ENCODE results near the gene JPH3.
"Not testable (repeated sequence)": the region's sequence is repeated elsewhere in the genome, so short reads cannot be mapped to it uniquely, and the experiment has no call there.

JPH3 gene

DNA sequence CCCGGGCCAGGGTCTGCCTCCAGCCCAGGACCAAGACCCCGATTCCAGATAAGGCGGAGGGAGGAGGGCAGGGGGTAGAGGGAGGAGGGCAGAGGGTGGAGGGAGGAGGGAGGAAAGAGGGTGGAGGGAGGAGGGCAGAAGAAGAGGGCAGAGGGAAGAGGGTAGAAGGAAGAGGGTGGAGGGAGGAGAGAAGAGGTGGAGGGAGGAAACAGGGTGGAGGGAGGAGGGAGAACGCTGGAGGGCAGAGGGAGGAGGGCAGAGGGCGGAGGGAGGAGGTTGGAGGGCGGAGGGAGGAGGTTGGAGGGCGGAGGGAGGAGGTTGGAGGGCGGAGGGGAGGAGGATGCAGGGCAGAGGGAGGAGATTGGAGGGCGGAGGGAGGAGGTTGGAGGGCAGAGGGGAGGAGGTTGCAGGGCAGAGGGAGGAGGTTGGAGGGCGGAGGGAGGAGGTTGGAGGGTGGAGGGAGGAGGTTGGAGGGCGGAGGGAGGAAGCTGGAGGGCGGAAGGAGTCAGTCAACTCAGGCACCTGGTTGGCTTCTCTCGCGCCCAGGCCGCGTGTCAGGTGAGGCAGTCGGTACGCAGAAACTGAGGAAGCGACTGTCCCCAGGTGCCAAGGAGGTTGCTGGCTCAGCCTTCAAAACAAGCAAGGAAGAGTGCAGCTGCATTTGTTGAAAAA lies 98.2 kb downstream of the JPH3 start:
- peak; percentile 61 for DNase-seq

DNA sequence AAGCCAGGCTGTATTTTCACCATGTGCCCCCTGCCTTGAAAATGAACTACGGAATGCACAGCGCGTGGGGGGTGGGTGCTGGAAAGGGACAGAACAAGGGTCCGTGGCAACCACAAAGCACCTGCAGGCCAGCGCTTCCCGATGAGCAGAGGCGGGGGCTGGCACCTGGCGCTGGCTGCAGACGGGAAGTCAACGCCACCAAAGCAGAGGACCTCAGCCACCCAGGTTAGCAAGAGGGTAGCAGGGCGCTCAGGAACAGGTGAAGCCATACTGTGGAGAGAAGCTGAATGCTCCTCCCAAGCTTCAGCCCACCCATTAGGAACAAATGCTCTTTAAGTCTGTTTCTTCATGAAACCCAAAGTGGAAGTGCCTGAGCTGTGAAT lies 98.8 kb downstream of the JPH3 start:
- no peak for DNase-seq

DNA sequence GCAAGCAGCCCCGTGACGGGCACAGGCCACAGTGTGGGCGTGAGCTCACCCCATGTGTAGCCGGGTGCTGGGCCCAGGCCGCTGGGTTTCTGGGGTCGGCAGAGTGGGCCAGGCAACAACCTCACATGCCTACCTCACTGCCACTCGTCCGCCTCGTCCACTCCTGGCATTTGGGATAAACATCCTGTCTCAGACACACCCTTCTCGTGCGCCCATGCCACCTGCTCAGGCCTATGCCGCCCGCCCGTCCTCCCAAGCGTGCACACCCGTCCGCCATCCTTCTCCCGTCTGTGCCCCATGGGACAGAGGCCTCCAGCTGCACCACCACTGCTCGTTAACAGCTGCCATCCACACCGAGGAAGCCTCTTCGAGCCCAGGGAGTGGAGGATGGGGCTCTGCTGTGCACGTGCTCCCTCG lies 99.2 kb downstream of the JPH3 start:
- no peak for DNase-seq

DNA sequence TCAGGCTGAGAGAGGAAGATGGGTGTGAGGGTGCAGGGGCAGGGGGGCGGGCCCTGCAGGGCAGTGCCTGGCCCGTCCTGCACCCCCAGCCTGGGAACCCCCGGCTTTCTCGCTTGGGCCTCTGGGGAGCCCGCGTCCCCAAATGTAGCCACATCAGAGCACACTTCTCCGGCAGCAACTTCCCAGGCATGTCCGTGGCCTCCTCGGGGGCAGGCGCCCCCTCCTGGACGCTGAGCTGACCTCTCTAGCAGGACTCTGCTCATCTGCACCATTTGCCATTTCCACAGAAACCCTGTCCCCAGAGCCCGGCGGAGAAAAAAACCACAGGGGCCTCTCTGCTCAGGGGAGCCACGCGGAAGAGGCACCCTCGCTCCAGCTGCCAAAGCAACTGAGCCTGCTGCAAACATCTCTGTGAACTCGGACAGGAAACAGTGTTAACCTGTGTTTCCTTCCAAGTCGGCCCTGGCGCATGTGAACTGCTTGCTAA lies 100.1 kb downstream of the JPH3 start:
- peak; percentile 21 for DNase-seq

DNA sequence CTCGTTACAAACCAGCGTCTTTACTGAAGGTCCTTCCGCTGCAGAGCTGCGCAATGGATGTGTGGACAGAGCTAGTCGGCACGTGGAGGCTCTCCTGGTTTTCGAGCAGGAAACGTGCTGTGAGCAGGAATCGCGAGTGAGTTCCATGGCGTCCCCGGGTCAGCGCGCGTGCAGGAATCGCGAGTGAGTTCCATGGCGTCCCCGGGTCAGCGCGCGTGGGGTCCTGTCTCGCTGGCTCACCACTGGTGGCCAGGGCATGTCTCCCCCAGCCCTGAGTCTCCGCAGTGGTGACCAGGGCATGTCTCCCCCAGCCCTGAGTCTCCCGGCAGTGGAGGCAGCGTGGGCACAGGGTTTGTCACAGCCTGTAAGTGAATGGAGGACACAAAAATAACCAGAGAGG lies 100.8 kb downstream of the JPH3 start:
- DNase-seq, result no peak

DNA sequence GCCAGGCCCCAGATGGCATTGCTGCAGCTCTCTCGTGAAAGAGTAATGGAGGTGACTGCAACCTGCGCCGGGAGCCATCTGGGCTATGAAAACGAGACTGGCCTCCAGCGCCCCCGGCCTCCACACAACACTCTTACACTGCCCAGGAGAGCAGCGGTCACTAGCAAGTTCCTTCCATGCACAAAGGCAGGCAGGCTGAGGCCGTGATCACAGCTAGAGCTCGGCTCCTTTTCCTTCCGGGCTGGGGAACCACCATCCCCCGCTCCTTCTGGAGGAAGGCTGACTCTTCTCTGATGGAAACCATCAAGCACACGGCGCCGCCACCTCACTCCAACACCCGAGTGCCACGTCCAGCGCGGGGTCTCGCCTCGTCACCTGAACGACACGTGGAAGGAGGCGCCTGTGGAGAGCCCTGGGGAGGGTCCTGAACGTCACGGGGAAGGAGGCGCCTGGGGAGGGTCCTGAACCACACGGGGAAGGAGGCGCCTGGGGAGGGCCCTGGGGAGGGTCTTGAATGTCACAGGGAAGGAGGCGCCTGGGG lies 101.6 kb downstream of the JPH3 start:
- no peak for DNase-seq

DNA sequence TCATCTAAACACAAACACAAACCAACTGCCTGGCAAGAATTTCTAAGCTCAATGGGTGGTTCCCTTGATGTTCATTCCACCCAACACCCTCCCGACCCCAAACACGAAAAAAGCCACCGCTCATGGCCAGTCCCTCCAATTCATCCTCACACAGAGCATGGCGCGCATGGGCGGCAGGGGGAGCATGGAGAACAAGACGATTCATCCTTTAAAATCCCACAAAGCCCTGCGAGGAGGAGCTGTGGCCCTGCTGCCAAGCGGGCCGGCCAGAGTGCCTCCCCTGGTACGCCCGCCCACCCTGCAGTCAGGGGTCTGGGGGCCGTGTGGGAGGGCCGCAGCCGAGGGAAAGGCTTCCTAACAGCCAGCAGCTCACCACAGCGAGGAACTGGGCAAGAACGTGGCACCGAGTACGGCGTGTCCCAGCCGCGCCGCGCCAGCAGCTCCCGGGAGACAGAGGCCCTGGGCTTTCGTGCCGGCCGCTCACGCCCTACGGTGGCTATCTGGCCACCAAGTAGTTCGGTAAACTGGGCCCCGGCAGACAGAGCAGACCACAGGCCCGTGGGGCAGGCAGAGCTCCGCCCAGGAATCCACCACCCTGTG lies 102.5 kb downstream of the JPH3 start:
- DNase-seq, result no peak

DNA sequence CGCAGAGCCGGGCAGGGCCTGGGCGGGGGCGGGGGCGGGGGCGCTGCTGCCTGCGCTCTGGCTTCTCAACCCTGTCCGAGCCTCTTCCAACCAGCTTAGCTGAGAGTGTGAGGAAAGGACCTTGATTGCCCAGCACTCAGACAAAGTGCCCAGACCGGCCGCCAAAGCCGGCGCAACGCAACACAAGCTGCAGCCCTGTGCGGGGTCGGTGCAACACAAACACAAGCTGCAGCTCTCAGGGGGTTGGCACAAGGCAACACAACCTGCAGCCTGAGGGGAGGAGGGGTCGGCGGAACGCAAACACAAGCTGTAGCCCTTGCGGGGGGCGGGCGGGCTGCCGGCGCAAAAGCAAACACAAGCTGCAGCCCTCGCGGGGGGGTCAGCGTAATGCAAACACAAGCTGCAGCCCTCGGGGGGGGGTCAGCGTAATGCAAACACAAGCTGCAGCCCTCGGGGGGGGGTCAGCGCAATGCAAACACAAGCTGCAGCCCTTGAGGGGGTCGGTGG lies 103.5 kb downstream of the JPH3 start:
- DNase-seq, result no peak

DNA sequence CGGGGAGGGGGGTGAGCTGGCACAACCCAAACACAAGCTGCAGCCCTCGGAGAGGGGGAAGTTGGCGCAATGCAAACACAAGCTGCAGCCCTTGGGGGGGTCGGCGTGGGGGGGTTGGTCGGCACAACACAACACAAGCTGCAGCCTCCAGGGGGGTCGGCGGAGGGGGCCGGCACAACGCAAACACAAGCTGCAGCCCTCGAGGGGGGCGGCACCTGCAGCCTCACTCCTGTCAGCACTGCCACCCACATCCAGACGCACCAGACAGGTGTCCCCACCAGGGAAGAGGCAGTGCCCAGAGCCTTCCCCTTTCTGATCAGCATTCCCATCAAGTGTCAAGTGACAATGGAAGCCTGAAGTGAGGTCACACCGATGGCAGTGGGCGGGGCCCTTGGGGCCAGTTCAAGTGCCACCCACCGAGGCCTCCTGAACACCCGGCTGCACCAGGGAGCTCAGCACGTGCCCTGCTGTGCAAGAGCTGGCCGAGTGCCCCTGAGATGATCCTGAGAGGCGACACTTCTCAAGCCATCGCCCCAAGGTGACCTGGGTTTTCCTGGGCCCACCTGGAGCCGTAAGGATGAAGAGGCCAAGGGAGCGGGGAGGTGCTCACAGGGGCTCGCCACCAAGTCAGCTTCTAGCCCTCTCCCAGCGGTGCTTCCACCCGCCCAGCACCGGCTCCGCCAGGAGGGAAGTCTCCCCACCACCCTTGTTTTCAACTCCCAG lies 104.1 kb downstream of the JPH3 start:
- no peak for DNase-seq

DNA sequence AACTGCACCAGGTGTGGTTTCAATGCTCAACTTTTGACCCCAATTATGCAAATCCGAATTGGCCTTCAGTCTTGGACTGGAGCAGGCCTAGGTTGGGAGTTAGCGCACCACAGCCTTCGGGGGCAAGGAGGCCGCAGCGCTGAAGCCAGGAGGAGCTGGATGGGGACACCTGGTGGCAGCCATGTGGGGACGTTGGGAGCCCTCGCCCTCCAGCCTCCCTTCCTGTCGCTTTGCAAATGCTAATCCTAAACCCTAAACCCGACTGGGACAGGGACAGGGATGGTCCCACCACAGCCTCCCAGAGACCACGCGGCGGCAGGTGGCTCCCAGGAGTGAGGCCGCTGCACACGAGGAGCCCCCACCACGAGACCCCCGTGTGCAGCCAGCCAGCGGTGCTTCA lies 104.8 kb downstream of the JPH3 start:
- DNase-seq, result no peak

DNA sequence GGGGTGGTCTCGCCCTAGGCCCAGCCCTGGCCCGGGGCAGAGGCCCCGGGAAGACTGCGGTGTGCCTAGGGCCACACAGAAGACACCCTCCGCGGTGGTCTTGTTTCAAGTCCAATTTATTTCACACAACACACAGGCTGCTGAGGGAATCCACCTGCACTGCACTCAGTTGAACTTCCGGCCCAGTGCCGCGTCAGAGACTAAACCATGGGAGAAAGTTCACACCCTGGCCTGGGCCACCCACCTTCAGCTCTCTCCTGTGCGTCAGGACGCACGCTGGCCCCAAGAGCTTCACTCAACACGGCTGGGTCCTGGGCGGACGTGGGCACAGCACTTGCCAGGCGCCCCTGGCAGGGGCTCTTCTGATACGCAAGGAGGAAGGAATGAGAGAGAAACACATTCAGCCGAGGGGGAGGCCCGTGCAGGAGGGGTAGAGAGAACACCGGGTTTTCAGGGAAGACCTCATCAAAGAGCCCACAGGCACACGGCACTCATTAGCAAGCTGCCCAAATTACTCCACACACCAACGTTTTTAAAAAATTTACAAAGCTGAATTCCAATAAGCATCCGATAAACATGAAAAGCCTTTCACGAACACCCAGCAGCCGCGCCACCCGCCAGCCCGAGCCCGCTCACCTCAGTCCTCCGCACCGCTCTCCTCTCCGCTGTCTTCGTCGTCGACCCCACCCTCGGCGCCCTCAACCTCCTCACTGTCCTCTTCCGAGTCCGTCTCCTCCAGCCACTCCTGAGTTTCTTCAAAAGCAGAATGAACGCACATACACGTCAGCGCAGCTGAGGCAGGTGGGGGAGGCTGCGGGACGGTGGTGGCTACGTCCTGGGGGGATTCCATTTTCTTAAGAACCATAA lies 105.6 kb downstream of the JPH3 start:
- no peak for DNase-seq

DNA sequence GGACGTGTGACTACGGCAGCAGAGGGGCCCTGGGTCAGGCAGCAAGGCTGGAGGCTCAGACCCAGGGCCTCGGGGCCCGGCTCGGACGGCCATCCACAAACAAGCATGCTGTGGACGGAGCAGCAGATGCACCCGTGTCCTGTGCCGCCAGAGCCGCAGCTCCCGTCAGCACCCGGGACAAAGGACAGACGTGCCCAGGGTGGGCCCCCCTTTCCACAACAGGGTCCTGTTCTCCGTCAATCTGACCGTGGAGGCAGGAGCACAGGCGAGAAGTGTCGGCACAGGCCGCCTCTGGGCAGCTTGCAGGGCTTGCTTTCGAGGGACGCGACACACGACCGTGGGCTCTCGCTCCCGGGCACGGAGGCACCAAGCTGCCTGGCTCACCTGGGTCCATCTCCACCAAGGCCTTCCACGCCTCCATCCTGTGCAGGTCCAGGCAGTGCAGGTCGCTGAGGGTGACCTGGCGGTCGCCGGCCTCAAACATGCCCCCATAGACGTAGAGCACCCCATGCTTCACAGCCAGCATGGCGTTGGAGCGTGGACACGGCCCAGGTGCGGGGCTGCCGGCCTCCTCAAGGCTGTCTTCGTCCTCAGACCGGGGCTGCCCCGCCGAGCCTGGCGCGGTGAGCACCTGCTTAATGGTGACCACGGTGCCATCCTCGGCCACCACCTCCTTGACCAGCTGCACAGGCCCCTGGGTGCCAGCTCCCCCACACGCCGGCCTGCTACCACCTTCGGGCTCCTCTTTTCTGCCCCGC lies 106.8 kb downstream of the JPH3 start:
- DNase-seq, result no peak

DNA sequence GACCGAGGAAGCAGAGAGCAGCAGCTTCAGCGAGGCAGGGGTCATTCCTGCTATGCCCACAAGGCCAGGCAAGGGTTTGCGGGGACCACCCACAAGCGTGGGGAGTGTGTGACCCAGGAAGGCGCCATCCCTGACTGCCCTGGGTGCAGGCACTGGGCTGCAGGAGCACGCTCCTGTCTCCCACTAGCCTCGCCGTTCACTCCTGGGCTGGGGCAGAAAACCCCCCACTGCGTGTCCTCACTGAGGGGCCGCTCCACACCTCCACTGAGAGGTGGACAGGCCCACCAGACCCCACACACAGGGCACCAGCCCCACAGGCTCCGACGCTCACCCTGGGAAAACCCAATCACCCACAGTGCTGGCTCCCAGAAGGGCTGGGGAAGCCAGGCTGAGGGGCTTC lies 107.4 kb downstream of the JPH3 start:
- no peak for DNase-seq

DNA sequence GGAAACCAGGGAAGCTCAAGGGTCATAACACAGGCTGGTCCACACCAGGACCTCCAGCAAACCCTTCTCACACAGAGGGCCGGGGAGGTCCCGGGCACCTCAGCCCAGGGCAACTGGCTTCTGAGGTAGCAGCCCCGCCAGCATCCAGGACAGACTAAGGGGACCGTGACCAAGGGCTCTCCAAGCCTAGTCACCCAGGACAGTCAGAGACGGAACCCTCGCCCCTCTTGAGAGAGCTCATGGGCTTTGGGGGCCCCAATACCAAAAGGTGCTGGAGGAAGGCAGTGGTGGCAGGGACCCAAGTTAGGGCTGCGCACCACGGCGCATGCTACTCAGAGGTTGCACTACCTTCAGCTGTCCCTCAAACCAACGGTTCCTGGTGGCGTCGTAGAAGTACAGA lies 108.6 kb downstream of the JPH3 start:
- no peak for DNase-seq

DNA sequence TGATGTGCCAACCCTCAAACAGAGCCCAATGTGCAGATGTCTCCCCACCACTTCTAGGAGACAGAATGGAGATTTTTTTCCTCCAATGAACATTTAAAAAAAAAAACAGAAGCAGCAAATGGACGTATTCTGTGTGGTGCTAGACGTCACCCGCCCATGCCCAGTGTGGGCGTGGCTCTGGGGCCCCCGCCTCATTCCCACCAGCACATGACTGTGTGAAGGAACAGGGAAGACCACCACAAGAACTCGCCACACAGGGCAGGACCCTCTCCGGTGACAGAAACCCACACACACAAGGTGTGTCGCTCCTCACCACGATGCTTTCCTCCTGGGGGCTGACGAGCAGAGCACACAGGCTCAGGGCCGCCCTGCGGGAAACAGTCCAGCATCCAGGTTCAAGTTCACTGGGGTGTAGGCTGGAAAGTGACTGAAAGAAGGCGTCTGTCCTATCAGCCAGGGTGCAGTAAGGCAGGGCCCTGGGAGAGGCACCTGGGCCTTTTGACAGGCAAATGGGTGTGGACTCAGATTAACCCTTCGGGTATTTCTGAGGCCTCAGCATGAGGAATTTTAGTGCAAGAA lies 110.0 kb downstream of the JPH3 start:
- DNase-seq, result peak; percentile 39

DNA sequence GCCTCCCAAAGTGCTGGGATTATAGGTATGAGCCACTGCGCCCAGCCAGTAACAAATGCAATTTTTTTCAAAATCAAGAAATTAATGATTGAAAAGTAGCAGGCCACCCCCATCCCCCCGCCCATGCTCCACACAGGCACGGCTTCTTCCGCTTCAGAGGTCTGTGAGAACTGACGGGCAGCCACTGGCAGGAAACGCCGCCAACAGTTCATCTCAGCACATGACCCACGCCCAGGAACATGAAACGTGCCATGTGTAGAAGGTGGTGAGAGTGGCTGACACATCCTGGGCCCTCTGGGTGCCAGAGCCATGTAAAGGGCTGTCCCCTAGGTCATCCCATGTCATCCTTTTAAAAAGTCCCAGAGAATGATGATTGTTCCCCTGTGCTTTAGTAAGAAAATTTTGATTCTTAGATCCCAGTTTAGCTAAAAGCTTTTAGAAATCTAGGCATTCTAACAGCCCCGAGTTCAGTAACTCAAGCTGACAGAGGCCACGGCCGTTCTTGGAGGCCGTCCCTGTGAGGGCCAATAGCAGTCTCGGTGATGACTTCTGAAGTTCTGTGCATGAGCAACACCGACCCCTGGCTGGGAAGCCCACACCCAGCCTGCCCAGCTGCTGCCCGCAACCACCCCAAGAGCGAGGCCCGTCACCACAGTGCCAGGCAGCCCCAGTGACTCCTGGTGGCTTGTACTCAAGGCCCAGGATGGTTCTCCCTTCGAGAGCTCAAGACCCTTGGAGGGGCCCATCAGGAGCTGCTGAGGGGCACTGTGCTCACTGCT lies 111.3 kb downstream of the JPH3 start:
- no peak for DNase-seq

DNA sequence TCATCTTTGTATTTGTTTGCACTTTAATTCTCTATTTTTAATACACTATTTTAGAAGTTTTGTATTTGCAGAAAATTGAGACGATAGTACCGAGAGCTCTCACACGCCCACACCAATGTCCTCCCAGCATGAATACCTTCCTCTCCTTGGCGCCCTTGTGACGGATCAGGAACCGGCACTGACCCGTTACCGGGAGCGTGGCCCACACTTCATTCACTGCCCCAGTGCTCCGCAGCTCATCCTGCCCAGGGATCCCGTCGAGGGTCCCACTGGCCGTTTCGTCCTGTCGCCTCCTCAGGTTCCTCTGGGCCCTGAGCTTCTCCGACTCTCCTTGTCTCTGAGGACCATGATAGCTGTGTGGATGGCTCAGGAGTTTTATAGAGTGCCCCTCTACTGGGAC lies 112.9 kb downstream of the JPH3 start:
- no peak for DNase-seq

DNA sequence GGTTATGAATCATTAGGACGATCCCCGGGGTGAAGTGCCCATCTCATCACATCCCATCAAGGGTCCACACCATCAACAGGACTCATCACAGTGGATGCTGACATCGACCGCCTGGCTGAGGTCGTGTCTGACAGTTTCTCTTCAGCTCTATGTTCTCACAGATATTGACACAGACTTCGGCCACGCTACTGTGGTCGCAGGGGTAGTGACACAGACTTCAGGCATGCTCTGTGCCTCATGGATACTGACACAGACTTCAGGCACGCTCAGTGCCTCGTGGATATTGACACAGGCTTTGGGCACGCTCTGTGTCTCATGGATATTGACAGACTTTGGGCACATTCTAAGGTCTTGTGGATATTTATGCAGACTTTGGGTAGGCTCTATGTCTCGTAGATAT lies 113.3 kb downstream of the JPH3 start:
- DNase-seq, result no peak

DNA sequence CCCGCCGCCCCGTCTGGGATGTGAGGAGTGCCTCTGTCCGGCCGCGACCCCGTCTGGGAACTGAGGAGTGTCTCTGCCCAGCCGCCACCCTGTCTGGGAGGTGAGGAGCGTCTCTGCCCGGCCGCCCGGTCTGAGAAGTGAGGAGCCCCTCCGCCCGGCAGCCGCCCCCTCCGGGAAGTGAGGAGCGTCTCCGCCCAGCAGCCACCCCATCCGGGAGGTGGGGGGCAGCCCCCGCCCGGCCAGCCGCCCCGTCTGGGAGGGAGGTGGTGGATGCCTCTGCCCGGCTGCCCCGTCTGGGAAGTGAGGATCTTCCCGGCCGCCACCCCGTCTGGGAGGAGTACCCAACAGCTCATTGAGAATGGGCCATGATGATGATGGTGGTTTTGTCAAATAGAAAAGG lies 116.5 kb downstream of the JPH3 start:
- not testable (repeated sequence) for DNase-seq

DNA sequence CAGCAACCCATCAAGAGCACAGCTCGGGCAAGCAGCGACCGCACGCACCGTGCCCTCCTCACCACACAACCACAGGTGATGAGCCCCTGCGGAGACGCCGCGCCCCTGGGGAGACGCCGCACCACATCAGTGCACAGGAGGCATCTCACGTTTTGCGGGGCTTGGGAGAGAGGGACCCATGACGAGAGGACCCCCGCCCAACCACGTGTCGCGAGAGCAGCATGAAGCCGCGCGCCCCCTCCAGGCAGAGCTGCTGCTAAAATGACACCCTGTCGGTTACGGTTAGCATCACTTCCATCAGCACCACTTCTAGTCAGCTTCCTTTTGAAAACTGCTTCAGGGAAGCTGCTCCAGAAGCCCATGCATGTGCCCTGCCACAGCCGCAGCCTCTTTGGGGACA lies 118.1 kb downstream of the JPH3 start:
- DNase-seq, result no peak

All from hematopoietic multipotent progenitor cell treated with erythropoietin and hydrocortisone succinate and interleukin-3 and kit ligand, for 8 days (in vitro differentiated cells).